ENCODE data around the gene ZFP64. TPM values are rescaled to one million over a fixed set of nuclear protein-coding genes. Genes with fewer than 3 reads are reported as not detected.

ZFP64 gene
- total RNA-seq, 1 experiment from 2014 or later: 33.5 TPM

- no peak for TF ChIP-seq EZH2 (IDR thresholded peaks at IDR 0.05; ENCODE audit: borderline replicate concordance, low read depth, low read length, poor library complexity, severe bottlenecking)
- no peaks in the 10 kb centered on the region for H3K27me3 ChIP-seq (replicated peaks; ENCODE audit: insufficient read depth, low read depth, low read length, poor library complexity)
- no peak for DNase-seq (ENCODE audit: low spot score)
- intact Hi-C loops (cut with micrococcal nuclease; ENCODE audit: unreplicated experiment): no loop called here
- BruUV-seq (replicated peaks): no TSS peak
- ChIA-PET POLR2A (ENCODE audit: low non-redundant PET) (interaction anchor here (0.6 to 0.7 kb wide), 2 partner anchors 10 to 668 kb away, joined by 3 to 4 read pairs; no protein-coding TSS in a partner anchor), CTCF (no interaction called here)
- H3K27ac ChIP-seq (ENCODE audit: low read depth, low read length, poor library complexity, severe bottlenecking): no peak overlapping the region
- peaks cover 10% of the 10 kb centered on the region for H3K9me3 ChIP-seq (ENCODE audit: low read depth, low read length, poor library complexity, severe bottlenecking)
- peaks cover 27% of the 10 kb centered on the region for H3K36me3 ChIP-seq (ENCODE audit: insufficient read depth, low read length, poor library complexity, severe bottlenecking)
- H3K4me3 ChIP-seq (ENCODE audit: low read depth, low read length, poor library complexity, severe bottlenecking): no peak overlapping the region
- no peaks in the 10 kb centered on the region for H3K4me1 ChIP-seq (ENCODE audit: insufficient read depth, low read length, poor library complexity, severe bottlenecking)
These were observed 31.5 kb downstream of the ZFP64 start for GRCh38 chr20:52160049-52160570.

GRCh38 chr20:52154575-52154974, 37.0 kb downstream of the ZFP64 start:
- Histone ChIP-seq H3K4me3 (ENCODE audit: low read depth, low read length, poor library complexity, severe bottlenecking) (no peak overlapping the region), H3K36me3 (ENCODE audit: insufficient read depth, low read length, poor library complexity, severe bottlenecking) (peaks cover 17% of the 10 kb centered on the region), H3K27me3 (replicated peaks; ENCODE audit: insufficient read depth, low read depth, low read length, poor library complexity) (no peaks in the 10 kb centered on the region), H3K27ac (ENCODE audit: low read depth, low read length, poor library complexity, severe bottlenecking) (no peak overlapping the region), H3K4me1 (ENCODE audit: insufficient read depth, low read length, poor library complexity, severe bottlenecking) (no peaks in the 10 kb centered on the region), H3K9me3 (ENCODE audit: low read depth, low read length, poor library complexity, severe bottlenecking) (peaks cover 10% of the 10 kb centered on the region)
- TF ChIP-seq EZH2 (IDR thresholded peaks at IDR 0.05; ENCODE audit: borderline replicate concordance, low read depth, low read length, poor library complexity, severe bottlenecking) (no peak), CTCF (conservative IDR thresholded peaks at IDR 0.05; ENCODE audit: low read depth, low read length) (no peak)
- DNase-seq (ENCODE audit: low spot score): no peak
- CTCF ChIA-PET: no interaction called here
- POLR2A ChIA-PET (ENCODE audit: low non-redundant PET): no interaction called here
- BruUV-seq (replicated peaks): no TSS peak
- intact Hi-C loops (cut with micrococcal nuclease; ENCODE audit: unreplicated experiment): no loop called here

- Histone ChIP-seq H3K4me1 (ENCODE audit: insufficient read depth, low read length, poor library complexity, severe bottlenecking) (no peaks in the 10 kb centered on the region), H3K4me3 (ENCODE audit: low read depth, low read length, poor library complexity, severe bottlenecking) (no peak overlapping the region), H3K36me3 (ENCODE audit: insufficient read depth, low read length, poor library complexity, severe bottlenecking) (peaks cover 10% of the 10 kb centered on the region), H3K27me3 (replicated peaks; ENCODE audit: insufficient read depth, low read depth, low read length, poor library complexity) (no peaks in the 10 kb centered on the region), H3K9me3 (ENCODE audit: low read depth, low read length, poor library complexity, severe bottlenecking) (peaks cover 7% of the 10 kb centered on the region), H3K27ac (ENCODE audit: low read depth, low read length, poor library complexity, severe bottlenecking) (no peak overlapping the region)
- TF ChIP-seq EZH2 (IDR thresholded peaks at IDR 0.05; ENCODE audit: borderline replicate concordance, low read depth, low read length, poor library complexity, severe bottlenecking) (no peak), CTCF (conservative IDR thresholded peaks at IDR 0.05; ENCODE audit: low read depth, low read length) (no peak)
- DNase-seq (ENCODE audit: low spot score): no peak
- intact Hi-C loops (cut with micrococcal nuclease; ENCODE audit: unreplicated experiment): no loop called here
- no TSS peak for BruUV-seq (replicated peaks)
- POLR2A ChIA-PET (ENCODE audit: low non-redundant PET): no interaction called here
- CTCF ChIA-PET: no interaction called here
These were observed 37.7 kb downstream of the ZFP64 start for GRCh38 chr20:52153896-52154295.

- Histone ChIP-seq H3K36me3 (ENCODE audit: insufficient read depth, low read length, poor library complexity, severe bottlenecking) (peaks cover under 1% of the 10 kb centered on the region), H3K27ac (ENCODE audit: low read depth, low read length, poor library complexity, severe bottlenecking) (no peak overlapping the region), H3K9me3 (ENCODE audit: low read depth, low read length, poor library complexity, severe bottlenecking) (peaks cover 5% of the 10 kb centered on the region), H3K27me3 (replicated peaks; ENCODE audit: insufficient read depth, low read depth, low read length, poor library complexity) (no peaks in the 10 kb centered on the region), H3K4me1 (ENCODE audit: insufficient read depth, low read length, poor library complexity, severe bottlenecking) (no peaks in the 10 kb centered on the region), H3K4me3 (ENCODE audit: low read depth, low read length, poor library complexity, severe bottlenecking) (no peak overlapping the region)
- BruUV-seq (replicated peaks): no TSS peak
- no peak for TF ChIP-seq CTCF (conservative IDR thresholded peaks at IDR 0.05; ENCODE audit: low read depth, low read length)
- TF ChIP-seq EZH2 (IDR thresholded peaks at IDR 0.05; ENCODE audit: borderline replicate concordance, low read depth, low read length, poor library complexity, severe bottlenecking): no peak
- CTCF ChIA-PET: no interaction called here
- DNase-seq (ENCODE audit: low spot score): no peak
- POLR2A ChIA-PET (ENCODE audit: low non-redundant PET): no interaction called here
- intact Hi-C loops (cut with micrococcal nuclease; ENCODE audit: unreplicated experiment): no loop called here
These were observed 38.7 kb downstream of the ZFP64 start for GRCh38 chr20:52152921-52153320.
